ENCODE measurements around the gene PRSS53.

PRSS53 gene

DNA sequence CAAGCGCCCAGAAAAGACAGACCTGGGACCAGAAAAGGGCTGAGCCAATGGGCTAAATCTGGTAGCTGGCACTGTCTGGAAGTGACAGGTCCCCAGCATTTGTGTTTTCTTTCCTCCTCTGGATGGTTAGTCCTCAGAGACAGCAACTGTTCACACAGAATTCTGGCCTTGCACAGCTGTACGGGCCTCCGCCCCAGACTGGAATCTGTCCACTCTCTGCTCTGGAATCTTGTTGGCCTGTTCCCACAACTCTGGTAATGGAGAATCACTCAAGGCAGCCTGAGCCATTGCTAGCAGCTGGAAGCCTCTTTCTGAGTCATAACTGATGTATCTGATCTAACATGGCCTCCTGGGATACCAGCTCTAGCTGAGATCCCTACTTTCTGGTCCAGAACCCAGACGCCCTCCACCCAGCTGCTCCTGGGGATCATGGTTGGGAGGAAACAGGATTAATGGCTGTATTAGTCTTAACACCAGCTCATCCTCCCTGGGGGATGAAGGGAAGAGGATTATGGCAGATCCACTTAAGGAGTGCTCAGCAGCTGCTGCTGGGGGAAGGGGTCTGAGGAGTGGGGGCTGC lies 23.8 kb downstream of the PRSS53 start:
- no peak overlapping the region for H3K27ac ChIP-seq (ENCODE audit: insufficient read depth, low read length, poor library complexity, severe bottlenecking)
- peaks cover 22% of the 10 kb centered on the region for H3K4me1 ChIP-seq (ENCODE audit: control insufficient read depth, insufficient read depth, low read length, poor library complexity, severe bottlenecking)
- no peak for DNase-seq
- peaks cover 14% of the 10 kb centered on the region for H3K36me3 ChIP-seq (ENCODE audit: control insufficient read depth, insufficient read depth, low read length)
- no peaks in the 10 kb centered on the region for H3K27me3 ChIP-seq (replicated peaks; ENCODE audit: control insufficient read depth, insufficient read depth, low read length, poor library complexity, severe bottlenecking)
- H3K4me3 ChIP-seq (ENCODE audit: insufficient read depth, low read depth, low read length, poor library complexity, severe bottlenecking) = no peak overlapping the region
- no peaks in the 10 kb centered on the region for H3K9me3 ChIP-seq (ENCODE audit: control insufficient read depth, low read length)

DNA sequence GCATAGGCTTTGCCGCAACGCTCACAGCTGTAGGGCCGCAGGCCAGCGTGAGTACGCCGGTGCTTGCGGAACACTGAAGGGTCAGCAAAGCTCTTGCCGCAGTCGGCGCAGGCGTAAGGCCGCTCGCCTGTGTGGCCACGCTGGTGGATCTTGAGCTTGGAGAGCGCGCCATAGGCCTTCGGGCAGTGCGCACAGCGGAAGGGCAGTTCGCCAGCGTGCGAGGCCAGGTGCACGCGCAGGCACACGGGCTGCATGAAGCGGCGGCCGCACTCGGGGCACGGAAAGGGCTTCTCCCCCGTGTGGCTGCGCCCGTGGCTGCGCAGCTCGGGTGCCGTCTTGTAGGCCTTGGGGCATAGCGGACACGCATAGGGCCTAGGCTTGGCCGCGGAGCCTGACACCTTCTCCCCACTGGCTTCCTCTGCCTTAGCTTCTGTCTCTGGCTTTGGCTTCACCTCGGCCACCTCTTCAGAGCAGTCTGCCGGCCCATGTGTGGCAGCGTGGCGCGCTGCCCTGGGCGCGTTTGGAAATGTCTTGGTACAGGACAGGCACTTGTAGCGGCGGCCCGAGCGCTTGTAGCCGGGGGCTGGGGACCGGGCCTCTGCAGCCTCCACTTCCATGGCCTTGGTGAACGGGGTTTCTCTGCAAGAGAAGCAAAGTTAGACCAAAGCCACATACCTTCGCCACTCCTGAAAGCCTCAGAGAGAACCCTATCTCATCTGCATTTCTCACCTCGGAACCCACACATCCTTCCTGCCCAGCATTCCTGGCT lies 24.7 kb downstream of the PRSS53 start:
- peak in 1 of 3 donors; percentile 5 for DNase-seq
- no peak overlapping the region for H3K27ac ChIP-seq (ENCODE audit: insufficient read depth, low read length, poor library complexity, severe bottlenecking)
- no peaks in the 10 kb centered on the region for H3K9me3 ChIP-seq (ENCODE audit: control insufficient read depth, low read length)
- no peaks in the 10 kb centered on the region for H3K27me3 ChIP-seq (replicated peaks; ENCODE audit: control insufficient read depth, insufficient read depth, low read length, poor library complexity, severe bottlenecking)
- peaks cover 22% of the 10 kb centered on the region for H3K4me1 ChIP-seq (ENCODE audit: control insufficient read depth, insufficient read depth, low read length, poor library complexity, severe bottlenecking)
- H3K36me3 ChIP-seq (ENCODE audit: control insufficient read depth, insufficient read depth, low read length) = peaks cover 14% of the 10 kb centered on the region
- H3K4me3 ChIP-seq (ENCODE audit: insufficient read depth, low read depth, low read length, poor library complexity, severe bottlenecking) = peak overlapping the region; percentile 27

DNA sequence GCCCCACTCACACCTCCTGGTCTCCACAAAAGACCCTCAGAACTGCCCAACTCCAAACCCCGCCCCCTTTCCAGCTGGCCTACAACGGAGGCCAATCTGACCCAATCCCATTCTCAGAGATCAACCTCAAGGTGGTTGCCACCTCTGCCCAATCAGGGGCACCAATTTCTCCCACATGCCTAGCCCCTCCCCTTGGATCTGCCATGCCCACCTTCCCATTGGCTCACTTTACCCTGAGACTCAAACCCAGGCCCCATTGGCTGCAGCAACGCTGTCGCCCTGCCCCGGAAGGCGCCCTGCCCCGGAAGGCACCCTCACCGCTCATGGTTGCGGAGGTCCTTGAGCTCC lies 25.3 kb downstream of the PRSS53 start:
- H3K4me3 ChIP-seq (ENCODE audit: insufficient read depth, low read depth, low read length, poor library complexity, severe bottlenecking) = no peak overlapping the region
- no peaks in the 10 kb centered on the region for H3K27me3 ChIP-seq (replicated peaks; ENCODE audit: control insufficient read depth, insufficient read depth, low read length, poor library complexity, severe bottlenecking)
- no peak for DNase-seq
- no peaks in the 10 kb centered on the region for H3K9me3 ChIP-seq (ENCODE audit: control insufficient read depth, low read length)
- peaks cover 14% of the 10 kb centered on the region for H3K36me3 ChIP-seq (ENCODE audit: control insufficient read depth, insufficient read depth, low read length)
- no peak overlapping the region for H3K27ac ChIP-seq (ENCODE audit: insufficient read depth, low read length, poor library complexity, severe bottlenecking)
- H3K4me1 ChIP-seq (ENCODE audit: control insufficient read depth, insufficient read depth, low read length, poor library complexity, severe bottlenecking) = peaks cover 22% of the 10 kb centered on the region

DNA sequence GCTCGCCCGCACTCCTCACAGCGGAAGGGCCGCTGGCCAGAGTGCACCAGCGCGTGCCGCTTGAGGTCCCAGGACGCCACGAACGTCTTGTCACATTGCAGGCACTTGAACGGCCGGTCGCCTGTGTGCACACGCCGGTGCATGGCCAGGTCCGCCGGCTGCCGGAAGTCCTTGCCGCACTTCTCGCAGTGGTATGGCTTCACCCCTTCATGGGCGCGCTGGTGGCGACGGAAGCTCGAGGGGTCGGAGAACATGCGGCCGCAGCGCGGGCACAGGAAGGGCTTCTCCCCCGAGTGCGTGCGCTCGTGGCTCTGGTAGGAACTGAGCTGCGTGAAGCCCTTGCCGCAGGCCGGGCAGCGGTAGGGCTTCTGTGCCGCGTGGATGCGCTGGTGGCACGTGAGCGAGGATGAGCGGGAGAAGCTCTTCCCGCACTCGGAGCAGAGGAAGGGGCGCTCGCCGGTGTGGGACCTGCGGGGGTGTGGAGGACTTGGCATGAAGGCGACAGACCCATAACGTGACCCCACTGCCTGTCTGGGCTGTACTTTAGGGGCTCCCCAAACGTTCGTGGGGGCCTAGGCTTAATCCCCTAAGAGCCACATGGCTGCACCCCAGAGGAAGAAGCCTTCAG lies 26.8 kb downstream of the PRSS53 start:
- no peak for DNase-seq
- no peak overlapping the region for H3K4me3 ChIP-seq (ENCODE audit: insufficient read depth, low read depth, low read length, poor library complexity, severe bottlenecking)
- H3K36me3 ChIP-seq (ENCODE audit: control insufficient read depth, insufficient read depth, low read length) = peaks cover 14% of the 10 kb centered on the region
- H3K4me1 ChIP-seq (ENCODE audit: control insufficient read depth, insufficient read depth, low read length, poor library complexity, severe bottlenecking) = peaks cover 22% of the 10 kb centered on the region
- no peak overlapping the region for H3K27ac ChIP-seq (ENCODE audit: insufficient read depth, low read length, poor library complexity, severe bottlenecking)
- no peaks in the 10 kb centered on the region for H3K27me3 ChIP-seq (replicated peaks; ENCODE audit: control insufficient read depth, insufficient read depth, low read length, poor library complexity, severe bottlenecking)
- H3K9me3 ChIP-seq (ENCODE audit: control insufficient read depth, low read length) = no peaks in the 10 kb centered on the region

DNA sequence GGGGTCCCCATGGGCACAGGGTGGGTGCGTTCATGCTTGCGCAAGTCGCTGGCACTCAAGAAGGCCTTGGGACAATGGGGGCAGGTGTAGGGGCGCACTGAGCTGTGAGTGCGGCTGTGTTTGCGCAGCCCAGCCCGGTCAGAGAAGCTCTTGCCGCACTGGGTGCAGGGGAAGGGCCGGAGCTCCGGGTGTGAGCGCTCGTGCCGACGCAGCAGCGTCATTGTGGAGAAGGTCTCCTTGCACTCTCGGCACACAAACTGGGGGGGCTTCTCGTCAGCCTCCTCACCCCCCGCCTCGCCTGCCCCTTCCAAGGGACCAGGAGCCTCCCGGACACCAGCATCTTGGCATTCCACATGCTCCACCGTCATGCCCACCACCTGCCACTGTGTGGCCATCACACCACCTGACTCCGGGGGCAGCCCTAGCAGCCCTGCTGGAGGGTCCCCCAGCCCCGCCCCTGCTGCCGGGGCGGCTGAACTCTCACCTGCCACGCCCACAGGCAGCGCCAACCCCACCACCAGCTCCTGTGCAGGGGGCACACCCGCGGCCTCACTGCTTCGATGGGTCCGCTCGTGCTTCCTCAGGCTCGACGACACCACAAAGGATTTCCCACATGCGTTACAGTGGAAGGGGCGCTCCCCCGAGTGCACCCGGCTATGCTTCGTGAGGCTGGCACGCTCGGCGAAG lies 27.5 kb downstream of the PRSS53 start:
- Histone ChIP-seq H3K27ac (ENCODE audit: insufficient read depth, low read length, poor library complexity, severe bottlenecking) (no peak overlapping the region), H3K9me3 (ENCODE audit: control insufficient read depth, low read length) (no peaks in the 10 kb centered on the region), H3K27me3 (replicated peaks; ENCODE audit: control insufficient read depth, insufficient read depth, low read length, poor library complexity, severe bottlenecking) (no peaks in the 10 kb centered on the region), H3K4me1 (ENCODE audit: control insufficient read depth, insufficient read depth, low read length, poor library complexity, severe bottlenecking) (peaks cover 22% of the 10 kb centered on the region), H3K36me3 (ENCODE audit: control insufficient read depth, insufficient read depth, low read length) (peaks cover 14% of the 10 kb centered on the region), H3K4me3 (ENCODE audit: insufficient read depth, low read depth, low read length, poor library complexity, severe bottlenecking) (no peak overlapping the region)
- no peak for DNase-seq

DNA sequence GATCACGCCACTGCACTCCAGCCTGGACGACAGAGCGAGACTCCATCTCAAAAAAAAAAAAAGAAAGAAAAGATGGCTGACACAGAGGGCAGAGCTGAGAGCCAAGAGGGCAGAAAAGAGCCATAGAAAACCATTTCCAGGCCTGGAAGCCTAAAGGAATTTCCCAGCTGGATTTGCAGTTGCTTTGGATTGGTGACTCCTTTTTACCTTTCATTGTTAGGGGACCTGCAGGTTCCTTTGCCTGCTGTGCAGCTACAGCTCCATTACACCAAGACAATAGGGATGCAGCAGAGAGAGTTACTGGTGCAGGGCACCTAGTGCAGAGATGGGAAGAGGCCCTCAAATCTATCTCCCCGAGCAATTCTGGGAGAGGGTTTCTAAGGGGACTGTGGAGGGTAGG lies 33.1 kb downstream of the PRSS53 start:
- Histone ChIP-seq H3K4me3 (ENCODE audit: insufficient read depth, low read depth, low read length, poor library complexity, severe bottlenecking) (no peak overlapping the region), H3K36me3 (ENCODE audit: control insufficient read depth, insufficient read depth, low read length) (peaks cover under 1% of the 10 kb centered on the region), H3K27ac (ENCODE audit: insufficient read depth, low read length, poor library complexity, severe bottlenecking) (no peak overlapping the region), H3K4me1 (ENCODE audit: control insufficient read depth, insufficient read depth, low read length, poor library complexity, severe bottlenecking) (no peaks in the 10 kb centered on the region), H3K9me3 (ENCODE audit: control insufficient read depth, low read length) (no peaks in the 10 kb centered on the region), H3K27me3 (replicated peaks; ENCODE audit: control insufficient read depth, insufficient read depth, low read length, poor library complexity, severe bottlenecking) (no peaks in the 10 kb centered on the region)
- DNase-seq = no peak

DNA sequence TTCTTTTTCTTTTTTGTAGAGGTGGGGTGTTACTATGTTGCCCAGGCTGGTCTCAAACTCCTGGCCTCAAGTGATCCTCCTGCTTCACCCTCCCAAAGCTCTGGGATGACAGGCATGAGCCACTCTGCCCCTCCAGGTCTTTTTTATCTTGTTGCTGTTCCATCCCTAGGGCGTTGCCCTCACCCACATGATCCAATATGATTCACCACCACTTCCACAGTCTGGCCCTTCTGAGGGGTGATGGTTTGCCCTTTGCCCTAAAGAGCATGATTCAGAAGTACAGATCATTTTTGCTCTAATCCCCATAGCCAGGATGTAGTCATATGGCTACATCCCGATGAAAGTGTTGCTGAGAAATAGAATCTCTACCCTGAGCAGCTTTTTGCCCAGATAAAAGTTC lies 36.6 kb downstream of the PRSS53 start:
- Histone ChIP-seq H3K4me3 (ENCODE audit: insufficient read depth, low read depth, low read length, poor library complexity, severe bottlenecking) (no peak overlapping the region), H3K4me1 (ENCODE audit: control insufficient read depth, insufficient read depth, low read length, poor library complexity, severe bottlenecking) (no peaks in the 10 kb centered on the region), H3K27ac (ENCODE audit: insufficient read depth, low read length, poor library complexity, severe bottlenecking) (no peak overlapping the region), H3K9me3 (ENCODE audit: control insufficient read depth, low read length) (no peaks in the 10 kb centered on the region), H3K27me3 (replicated peaks; ENCODE audit: control insufficient read depth, insufficient read depth, low read length, poor library complexity, severe bottlenecking) (no peaks in the 10 kb centered on the region), H3K36me3 (ENCODE audit: control insufficient read depth, insufficient read depth, low read length) (no peaks in the 10 kb centered on the region)
- DNase-seq = no peak

DNA sequence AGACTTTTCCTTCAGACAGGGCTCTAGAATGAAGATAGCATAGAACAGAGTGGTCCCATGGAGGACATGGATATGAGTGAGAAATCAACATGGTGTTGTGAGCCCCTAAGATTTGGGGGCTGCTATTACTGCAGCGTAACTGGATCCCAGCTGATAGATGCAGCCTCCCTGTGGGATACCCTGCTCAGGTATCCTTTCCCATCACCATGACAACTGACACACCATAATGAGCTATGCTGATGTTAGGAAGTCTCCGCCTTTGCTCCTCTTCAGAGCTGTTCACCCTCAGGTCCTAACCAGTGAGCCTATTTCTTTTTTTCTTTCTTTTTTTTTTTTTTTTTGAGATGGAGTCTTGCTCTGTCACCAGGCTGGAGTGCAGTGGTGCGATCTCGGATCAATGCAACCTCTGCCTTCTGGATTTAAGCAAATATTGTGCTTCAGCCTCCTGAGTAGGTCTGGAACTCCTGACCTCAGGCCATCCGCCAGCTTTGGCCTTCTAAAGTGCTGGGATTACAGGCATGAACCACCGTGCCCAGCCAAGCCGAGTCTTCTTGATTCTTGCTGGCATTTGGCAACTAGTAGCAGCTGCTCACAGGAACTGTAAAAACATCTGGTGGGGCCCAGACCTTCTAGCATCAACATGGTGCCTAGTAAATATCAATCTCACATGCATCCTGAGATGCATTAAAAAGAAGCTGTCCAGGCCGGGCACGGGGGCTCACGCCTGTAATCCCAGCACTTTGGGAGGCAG lies 38.3 kb downstream of the PRSS53 start:
- no peak for DNase-seq
- H3K9me3 ChIP-seq (ENCODE audit: control insufficient read depth, low read length) = no peaks in the 10 kb centered on the region
- H3K4me1 ChIP-seq (ENCODE audit: control insufficient read depth, insufficient read depth, low read length, poor library complexity, severe bottlenecking) = no peaks in the 10 kb centered on the region
- no peak overlapping the region for H3K27ac ChIP-seq (ENCODE audit: insufficient read depth, low read length, poor library complexity, severe bottlenecking)
- H3K27me3 ChIP-seq (replicated peaks; ENCODE audit: control insufficient read depth, insufficient read depth, low read length, poor library complexity, severe bottlenecking) = no peaks in the 10 kb centered on the region
- no peak overlapping the region for H3K4me3 ChIP-seq (ENCODE audit: insufficient read depth, low read depth, low read length, poor library complexity, severe bottlenecking)
- no peaks in the 10 kb centered on the region for H3K36me3 ChIP-seq (ENCODE audit: control insufficient read depth, insufficient read depth, low read length)

DNA sequence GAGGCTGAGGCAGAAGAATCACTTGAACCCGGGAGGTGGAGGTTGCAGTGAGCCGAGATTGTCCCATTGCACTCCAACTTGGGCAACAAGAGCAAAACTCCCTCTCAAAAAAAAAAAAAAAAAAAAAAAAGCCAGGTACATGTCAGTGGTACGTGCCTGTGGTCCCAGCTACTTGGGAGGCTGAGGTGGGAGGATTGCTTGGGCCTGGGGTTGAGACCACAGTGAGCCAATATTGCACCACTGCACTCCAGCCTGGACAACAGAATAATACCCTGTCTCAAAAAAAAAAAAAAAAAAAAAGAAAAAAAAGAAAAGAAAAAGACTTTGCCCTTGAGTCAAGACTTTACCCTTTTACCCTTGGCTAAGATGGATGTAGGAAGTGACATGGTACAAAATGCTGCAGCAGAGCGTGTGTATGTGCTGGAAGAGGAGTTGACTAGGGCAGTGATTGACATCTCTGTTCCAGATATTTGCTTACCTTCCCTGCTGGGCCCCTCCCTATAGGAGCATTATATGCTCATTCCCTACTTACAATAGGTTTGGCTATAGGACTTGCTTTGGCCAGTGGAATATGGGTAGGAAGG lies 44.8 kb downstream of the PRSS53 start:
- no peaks in the 10 kb centered on the region for H3K9me3 ChIP-seq (ENCODE audit: control insufficient read depth, low read length)
- no peak overlapping the region for H3K4me3 ChIP-seq (ENCODE audit: insufficient read depth, low read depth, low read length, poor library complexity, severe bottlenecking)
- H3K27me3 ChIP-seq (replicated peaks; ENCODE audit: control insufficient read depth, insufficient read depth, low read length, poor library complexity, severe bottlenecking) = no peaks in the 10 kb centered on the region
- H3K36me3 ChIP-seq (ENCODE audit: control insufficient read depth, insufficient read depth, low read length) = peaks cover 24% of the 10 kb centered on the region
- no peaks in the 10 kb centered on the region for H3K4me1 ChIP-seq (ENCODE audit: control insufficient read depth, insufficient read depth, low read length, poor library complexity, severe bottlenecking)
- H3K27ac ChIP-seq (ENCODE audit: insufficient read depth, low read length, poor library complexity, severe bottlenecking) = no peak overlapping the region
- DNase-seq = no peak

Measured in effector memory CD4-positive, alpha-beta T cell (primary cell).